GM12872 (cell line): ENCODE data around the gene C1QTNF9.
"Not testable (repeated sequence)": the region's sequence is repeated elsewhere in the genome, so short reads cannot be mapped to it uniquely, and the experiment has no call there.

ENCODE experiments used
- TF ChIP-seq, protein P1 (sequence below): IDR thresholded peaks from 3 replicates; pipeline ENCODE4 v1.5.1; 2011; ENCODE audit warnings: low read depth, mild to moderate bottlenecking, low read length, moderate library complexity; ENCODE audit not compliant: insufficient read depth

The C1QTNF9 gene, protein sequence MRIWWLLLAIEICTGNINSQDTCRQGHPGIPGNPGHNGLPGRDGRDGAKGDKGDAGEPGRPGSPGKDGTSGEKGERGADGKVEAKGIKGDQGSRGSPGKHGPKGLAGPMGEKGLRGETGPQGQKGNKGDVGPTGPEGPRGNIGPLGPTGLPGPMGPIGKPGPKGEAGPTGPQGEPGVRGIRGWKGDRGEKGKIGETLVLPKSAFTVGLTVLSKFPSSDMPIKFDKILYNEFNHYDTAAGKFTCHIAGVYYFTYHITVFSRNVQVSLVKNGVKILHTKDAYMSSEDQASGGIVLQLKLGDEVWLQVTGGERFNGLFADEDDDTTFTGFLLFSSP

DNA sequence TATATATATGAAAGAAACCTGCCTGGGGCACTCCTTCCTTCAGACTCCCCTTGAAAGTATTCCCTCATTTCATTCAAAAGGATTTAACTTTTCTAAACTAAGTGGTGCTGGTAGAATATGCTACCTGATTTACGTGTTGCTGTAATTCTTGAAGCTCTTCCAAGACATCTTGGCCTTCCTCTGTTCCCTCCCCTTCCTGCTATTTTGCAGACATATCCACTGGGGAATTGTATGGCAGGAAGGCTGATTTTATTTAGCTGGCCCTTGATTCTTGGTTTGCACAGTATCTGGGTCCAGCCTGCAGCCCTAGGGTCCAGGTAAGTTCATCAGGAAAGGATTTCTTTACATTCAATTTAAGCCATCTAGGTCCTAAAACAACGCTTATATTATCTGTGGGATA is at the start of gene C1QTNF9:
Gene C1QTNF9 (plus strand): TSS at position 281 of the 400 bp plus-strand sequence. CDS start 6,424 bp downstream, outside the sequence.
- TF ChIP-seq, protein P1, sequence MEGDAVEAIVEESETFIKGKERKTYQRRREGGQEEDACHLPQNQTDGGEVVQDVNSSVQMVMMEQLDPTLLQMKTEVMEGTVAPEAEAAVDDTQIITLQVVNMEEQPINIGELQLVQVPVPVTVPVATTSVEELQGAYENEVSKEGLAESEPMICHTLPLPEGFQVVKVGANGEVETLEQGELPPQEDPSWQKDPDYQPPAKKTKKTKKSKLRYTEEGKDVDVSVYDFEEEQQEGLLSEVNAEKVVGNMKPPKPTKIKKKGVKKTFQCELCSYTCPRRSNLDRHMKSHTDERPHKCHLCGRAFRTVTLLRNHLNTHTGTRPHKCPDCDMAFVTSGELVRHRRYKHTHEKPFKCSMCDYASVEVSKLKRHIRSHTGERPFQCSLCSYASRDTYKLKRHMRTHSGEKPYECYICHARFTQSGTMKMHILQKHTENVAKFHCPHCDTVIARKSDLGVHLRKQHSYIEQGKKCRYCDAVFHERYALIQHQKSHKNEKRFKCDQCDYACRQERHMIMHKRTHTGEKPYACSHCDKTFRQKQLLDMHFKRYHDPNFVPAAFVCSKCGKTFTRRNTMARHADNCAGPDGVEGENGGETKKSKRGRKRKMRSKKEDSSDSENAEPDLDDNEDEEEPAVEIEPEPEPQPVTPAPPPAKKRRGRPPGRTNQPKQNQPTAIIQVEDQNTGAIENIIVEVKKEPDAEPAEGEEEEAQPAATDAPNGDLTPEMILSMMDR = not testable (repeated sequence)

DNA sequence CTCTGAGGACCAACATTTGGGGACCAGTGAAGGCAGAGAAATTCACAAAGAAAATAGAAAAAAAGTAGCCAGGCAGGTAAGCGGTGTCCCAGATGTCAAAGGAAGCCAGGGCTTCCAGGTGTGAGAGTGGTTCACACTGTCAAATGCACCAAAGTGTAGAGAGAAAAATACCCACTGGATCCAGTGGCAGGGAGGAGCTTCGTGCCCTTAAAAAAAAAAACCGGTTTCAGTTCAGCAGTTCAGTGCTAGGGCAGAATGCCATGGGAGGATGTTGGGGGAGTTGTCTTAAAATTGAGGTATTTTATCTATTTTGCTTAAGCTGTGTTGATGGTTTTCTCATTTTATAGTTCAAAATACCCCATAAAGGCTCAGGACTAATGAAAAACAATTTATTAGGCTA is 47.8 kb upstream of the C1QTNF9 start:
- TF ChIP-seq, protein P1 = no peak

DNA sequence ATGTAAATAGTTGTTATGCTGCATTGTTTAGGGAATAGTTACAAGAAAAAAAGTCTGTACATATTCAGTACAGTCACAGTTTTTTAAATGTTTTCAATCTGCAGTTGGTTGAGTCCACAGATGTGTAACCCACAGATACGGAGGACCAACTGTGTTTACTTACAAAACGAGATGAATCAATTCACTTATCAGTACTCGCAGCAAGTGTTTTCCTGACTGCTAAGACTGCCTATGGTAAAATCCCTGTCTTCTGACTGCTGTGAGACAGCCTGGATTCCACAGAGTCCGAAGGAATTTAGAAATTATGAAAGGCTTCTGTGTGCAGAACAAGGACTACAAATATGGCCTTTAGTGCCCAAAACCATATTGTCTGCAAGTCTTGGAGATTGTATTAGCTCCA is 45.7 kb upstream of the C1QTNF9 start:
- TF ChIP-seq, protein P1 = no peak

DNA sequence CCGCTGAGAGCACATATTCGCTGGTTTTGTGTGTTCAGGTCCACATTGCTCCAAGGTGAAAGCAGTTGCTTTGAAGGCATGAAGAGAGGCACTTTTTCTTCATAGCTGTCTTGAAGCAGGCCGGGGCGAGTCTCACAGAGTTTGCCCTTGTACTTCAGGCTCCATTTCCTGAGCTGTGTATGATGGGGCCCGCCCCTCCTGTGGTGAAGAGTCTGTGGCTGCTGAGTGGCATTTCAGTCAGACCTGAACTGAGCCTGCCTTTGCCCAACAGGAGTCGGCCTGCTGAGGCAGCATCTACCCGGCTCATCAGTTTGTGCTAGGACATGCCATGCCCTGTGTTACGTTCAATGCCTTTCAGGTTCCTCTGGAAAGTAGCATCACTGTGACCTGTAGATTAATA is 44.4 kb upstream of the C1QTNF9 start:
- TF ChIP-seq, protein P1 = no peak

DNA sequence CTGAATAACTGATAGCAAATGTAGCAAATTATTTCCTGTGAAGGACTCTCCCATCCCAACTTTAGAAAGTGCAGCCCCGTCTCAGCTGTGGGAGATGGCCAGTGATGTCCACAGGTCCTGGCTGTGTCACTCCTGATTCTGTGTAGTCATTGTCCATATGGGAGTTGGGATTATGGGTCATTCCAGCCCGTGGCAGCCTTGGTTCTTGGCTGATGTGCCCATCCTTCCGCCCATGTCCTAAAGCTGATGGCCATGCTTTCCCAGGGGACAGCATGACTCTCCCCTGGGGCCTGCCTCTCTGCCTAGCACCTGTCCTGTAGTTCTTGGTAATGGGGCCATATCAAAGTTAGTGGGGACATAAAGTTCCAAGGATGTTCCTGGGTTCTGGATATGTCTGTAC is 43.9 kb upstream of the C1QTNF9 start:
- TF ChIP-seq, protein P1 = no peak

DNA sequence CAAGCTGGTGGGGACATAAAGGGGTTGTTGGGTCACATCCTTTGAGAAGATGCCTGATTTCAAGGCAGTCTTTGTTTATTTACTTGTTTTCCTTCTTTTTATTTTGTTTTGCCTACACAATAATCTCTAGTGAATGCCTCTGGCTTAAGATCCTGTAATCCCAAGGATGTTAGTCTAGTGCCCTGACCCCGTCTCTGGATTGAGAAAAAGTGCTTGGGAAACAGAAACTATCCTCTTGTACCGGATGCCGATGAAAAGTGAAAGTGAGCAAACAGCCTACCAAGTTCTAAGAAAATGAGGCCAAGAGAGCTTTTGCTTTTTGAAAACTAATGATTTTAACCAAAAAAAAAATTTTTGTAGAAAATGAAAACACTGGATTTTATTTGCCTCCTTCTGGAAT is 42.1 kb upstream of the C1QTNF9 start:
- TF ChIP-seq, protein P1 = no peak

DNA sequence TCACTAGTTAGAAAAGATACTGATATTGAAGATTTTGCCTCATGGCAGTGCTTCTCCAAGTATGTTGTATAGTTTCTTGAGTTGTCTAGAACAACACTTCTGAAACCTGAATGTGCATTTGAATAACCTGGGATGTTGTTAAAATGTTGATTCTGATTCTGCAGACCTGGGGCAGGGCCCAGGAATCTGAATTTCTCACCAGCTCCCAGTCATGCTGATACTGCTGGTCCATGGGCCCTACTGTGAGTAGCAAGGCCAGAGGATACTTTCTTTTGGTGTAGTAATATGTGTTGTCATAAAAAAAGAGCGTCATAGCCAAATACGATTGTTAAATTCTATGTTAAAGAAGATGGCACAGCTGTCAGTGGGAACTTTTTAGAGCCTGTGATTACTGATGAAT is 41.6 kb upstream of the C1QTNF9 start:
- TF ChIP-seq, protein P1 = no peak

DNA sequence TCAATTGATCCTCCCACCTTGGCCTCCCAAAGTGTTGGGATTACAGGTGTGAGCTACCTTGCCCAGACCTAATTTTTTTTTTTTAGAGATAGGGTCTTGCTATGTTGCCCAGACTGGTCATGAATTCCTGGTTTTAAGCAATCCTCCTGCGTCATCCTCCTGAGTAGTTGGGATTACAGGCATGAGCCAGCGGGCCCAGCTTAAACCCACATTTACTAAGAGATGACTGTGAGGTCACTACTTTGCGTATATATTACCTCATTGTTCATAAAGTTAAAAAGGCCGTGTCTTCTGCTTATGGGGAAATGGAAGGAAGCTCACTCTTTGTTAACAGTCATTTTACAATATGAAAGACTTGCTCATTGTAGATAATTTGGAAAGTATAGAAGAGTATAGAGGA is 39.6 kb upstream of the C1QTNF9 start:
- TF ChIP-seq, protein P1 = no peak
